ENCODE measurements around the gene ARHGAP44. TPM values are rescaled to one million over a fixed set of nuclear protein-coding genes. Genes with fewer than 3 reads are reported as not detected.

ARHGAP44 gene
- total RNA-seq, 1 experiment from 2014 or later = 9.9 TPM

- Histone ChIP-seq H2BK12ac (ENCODE audit: insufficient read length, low read depth, low read length) (no peak overlapping the region), H2BK20ac (ENCODE audit: low read depth, low read length, poor library complexity, severe bottlenecking) (no peak overlapping the region), H3K14ac (ENCODE audit: insufficient read depth, low read length) (no peak overlapping the region), H2AK5ac (ENCODE audit: insufficient read length, low read length) (no peak overlapping the region), H4K8ac (replicated peaks; ENCODE audit: insufficient read length, low read depth, low read length) (no peak overlapping the region), H3K4ac (ENCODE audit: low read depth, low read length) (no peak overlapping the region), H3K4me1 (ENCODE audit: insufficient read depth, low read length) (no peaks in the 10 kb centered on the region), H3K79me2 (ENCODE audit: insufficient read depth, low read length) (no peaks in the 10 kb centered on the region), H3K56ac (ENCODE audit: insufficient read length, low read depth, low read length) (no peak overlapping the region), H3K23ac (ENCODE audit: insufficient read length, low read depth, low read length) (no peak overlapping the region), H4K20me1 (ENCODE audit: control insufficient read depth, insufficient read depth, insufficient read length) (no peaks in the 10 kb centered on the region), H4K91ac (ENCODE audit: insufficient read length, low read depth, low read length) (no peak overlapping the region), H3K9ac (ENCODE audit: extremely low read depth, insufficient read length, low read length) (no peak overlapping the region), H3T11ph (ENCODE audit: low read length) (no peak overlapping the region), H3K23me2 (ENCODE audit: insufficient read length, low read depth, low read length, poor library complexity, severe bottlenecking) (no peaks in the 10 kb centered on the region), H2BK120ac (ENCODE audit: low read depth, low read length, poor library complexity, severe bottlenecking) (no peak overlapping the region), H3K27ac (ENCODE audit: insufficient read length, low read depth, low read length) (no peak overlapping the region), H3K27me3 (ENCODE audit: insufficient read depth, low read length) (no peaks in the 10 kb centered on the region), H3K4me2 (ENCODE audit: insufficient read depth, insufficient read length, low read length) (no peak overlapping the region), H4K5ac (ENCODE audit: insufficient read length, low read depth, low read length) (no peak overlapping the region), H3K79me1 (ENCODE audit: insufficient read depth, low read depth, low read length, poor library complexity, severe bottlenecking) (no peaks in the 10 kb centered on the region), H2AFZ (ENCODE audit: low read length) (no peak overlapping the region), H2BK15ac (ENCODE audit: low read depth, low read length) (no peak overlapping the region), H2BK5ac (ENCODE audit: insufficient read length, low read length) (no peak overlapping the region), H3K9me3 (ENCODE audit: control insufficient read depth, low read depth, low read length) (no peaks in the 10 kb centered on the region), H3K18ac (ENCODE audit: insufficient read length, low read depth, low read length) (no peak overlapping the region)
- no peak for DNase-seq
- Mint-ChIP-seq H3K4me3 (no peak overlapping the region), H3K27me3 (ENCODE audit: low read depth) (no peaks in the 10 kb centered on the region), H3K36me3 (ENCODE audit: insufficient read depth in 1 of 3, low read depth in 3 of 3) (peaks cover 9 to 30% (median 24%) of the 10 kb centered on the region in 3 experiments), H3K9me3 (peaks cover 7 to 9% of the 10 kb centered on the region in 2 experiments; a peak in 3 of 5 replicates), H3K27ac (no peak overlapping the region; a peak in 1 of 7 replicates), H3K4me1 (no peaks in the 10 kb centered on the region)
- no CpG with 5 or more reads among the region's 5 CpGs for WGBS (ENCODE audit: extremely low coverage, insufficient read length, low lambda C conversion rate)
- no peak for TF ChIP-seq CTCF (conservative IDR thresholded peaks at IDR 0.05)
These were observed 119.7 kb downstream of the ARHGAP44 start for GRCh38 chr17:12909046-12909445.
